A673 (cell line): ENCODE measurements around the gene NOS1AP. TPM values are rescaled to one million over a fixed set of nuclear protein-coding genes. Genes with fewer than 3 reads are reported as not detected.

Source experiments
- BruUV-seq: library from RNA; stranded (reverse); fragments of 400-500 nt; replicated peaks from 2 replicates; lab custom pipeline; 2021; lab: Mats Ljungman, UMichigan
- CTCF ChIA-PET: fragments of 300-600 bp; sonication (Branson Sonifier 250); formaldehyde crosslinking; loops from one replicate; lab custom pipeline; 2022; ENCODE audit warnings: antibody characterized with exemption; lab: Charles Lee
- POLR2A ChIA-PET: fragments of 300-600 bp; sonication (Branson Sonifier 250); formaldehyde crosslinking; loops from one replicate; lab custom pipeline; 2022; ENCODE audit warnings: antibody characterized with exemption; ENCODE audit not compliant: low non-redundant PET; lab: Charles Lee
- DNase-seq: peaks from one replicate; pipeline ENCODE4 v3.0.0-alpha.2; 2015; ENCODE audit warnings: low spot score
- H3K27ac ChIP-seq: fragments of 200-600 bp; sonication (generic); 2 replicates; pipeline ENCODE4 v1.5.1; 2016; ENCODE audit warnings: mixed run types, low read depth, mild to moderate bottlenecking, mixed read lengths, antibody characterized with exemption, low read length; ENCODE audit not compliant: poor library complexity, severe bottlenecking
- H3K27me3 ChIP-seq: fragments of 200-600 bp; sonication (generic); replicated peaks from 2 replicates; pipeline ENCODE4 v1.6.1; 2017; ENCODE audit warnings: mixed run types, low read depth, mild to moderate bottlenecking, mixed read lengths, antibody characterized with exemption, low read length; ENCODE audit not compliant: insufficient read depth, poor library complexity
- H3K36me3 ChIP-seq: fragments of 200-600 bp; sonication (generic); 2 replicates; pipeline ENCODE4 v1.6.1; 2016; ENCODE audit warnings: mixed run types, mild to moderate bottlenecking, mixed read lengths, antibody characterized with exemption, low read length; ENCODE audit not compliant: insufficient read depth, poor library complexity, severe bottlenecking
- H3K4me1 ChIP-seq: fragments of 200-600 bp; sonication (generic); 2 replicates; pipeline ENCODE4 v1.6.1; 2017; ENCODE audit warnings: mixed run types, mild to moderate bottlenecking, mixed read lengths, antibody characterized with exemption, low read length; ENCODE audit not compliant: insufficient read depth, poor library complexity, severe bottlenecking
- H3K4me3 ChIP-seq: fragments of 200-600 bp; sonication (generic); 2 replicates; pipeline ENCODE4 v1.5.1; 2016; ENCODE audit warnings: low read depth, mixed run types, mild to moderate bottlenecking, mixed read lengths, low read length; ENCODE audit not compliant: poor library complexity, severe bottlenecking
- H3K9me3 ChIP-seq: fragments of 200-600 bp; sonication (generic); 2 replicates; pipeline ENCODE4 v1.6.1; 2016; ENCODE audit warnings: mixed run types, low read depth, mild to moderate bottlenecking, mixed read lengths, antibody characterized with exemption, low read length; ENCODE audit not compliant: poor library complexity, severe bottlenecking
- EZH2 ChIP-seq: fragments of 200-600 bp; sonication (generic); IDR thresholded peaks from 2 replicates; pipeline ENCODE4 v1.6.1; 2017; ENCODE audit warnings: borderline replicate concordance, low read depth, mild to moderate bottlenecking, mixed read lengths, antibody characterized with exemption, low read length; ENCODE audit not compliant: poor library complexity, severe bottlenecking
- intact Hi-C: fragments of 100-400 bp; cut with micrococcal nuclease; formaldehyde crosslinking; loops from one replicate; pipeline ENCODE4 v1.10.0; 2022; ENCODE audit not compliant: unreplicated experiment
- total RNA-seq: library from RNA; stranded (reverse); gene quantifications from 2 replicates; pipeline ENCODE4 v1.2.3, GENCODE V29; 2021
- TF ChIP-seq, protein P1 (sequence below): fragments of 300-800, 200-600 bp; sonication (generic); conservative IDR thresholded peaks from 2 replicates; pipeline ENCODE4 v1.5.1; 2017; ENCODE audit warnings: low read depth, mild to moderate bottlenecking, antibody characterized with exemption, low read length, moderate library complexity, mixed read lengths

The NOS1AP gene
- total RNA-seq, 1 experiment from 2014 or later = 28.0 TPM

DNA sequence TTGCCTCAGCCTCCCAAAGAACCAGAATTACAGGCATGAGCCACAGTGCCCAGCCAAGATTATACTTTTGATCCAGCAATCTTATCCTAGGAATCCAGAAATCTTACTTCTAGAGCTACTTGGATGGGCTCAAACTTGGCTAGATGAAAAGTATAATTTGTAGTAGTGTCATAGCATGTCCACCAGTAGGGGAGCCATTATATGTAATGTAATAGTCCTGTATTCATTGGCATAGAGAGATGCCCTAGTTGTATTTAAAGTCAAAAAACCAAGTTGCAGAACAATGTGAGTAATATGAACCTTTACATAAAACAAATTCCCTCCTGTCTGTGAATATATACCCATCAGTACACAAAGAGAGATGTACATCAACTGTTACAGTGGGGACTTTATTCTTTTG, 83.9 kb downstream of the NOS1AP start:
- no TSS peak for BruUV-seq
- ChIA-PET CTCF (no interaction called here), POLR2A (interaction anchor here (0.6 kb wide), 1 partner anchor 8 kb away, joined by 6 read pairs; no protein-coding TSS in a partner anchor)
- DNase-seq = no peak
- no peak overlapping the region for H3K4me3 ChIP-seq
- no peaks in the 10 kb centered on the region for H3K36me3 ChIP-seq
- peaks cover 16% of the 10 kb centered on the region for H3K4me1 ChIP-seq
- no peaks in the 10 kb centered on the region for H3K27me3 ChIP-seq
- no peak overlapping the region for H3K27ac ChIP-seq
- intact Hi-C loops = no loop called here
- no peak for TF ChIP-seq EZH2
- TF ChIP-seq, protein P1, sequence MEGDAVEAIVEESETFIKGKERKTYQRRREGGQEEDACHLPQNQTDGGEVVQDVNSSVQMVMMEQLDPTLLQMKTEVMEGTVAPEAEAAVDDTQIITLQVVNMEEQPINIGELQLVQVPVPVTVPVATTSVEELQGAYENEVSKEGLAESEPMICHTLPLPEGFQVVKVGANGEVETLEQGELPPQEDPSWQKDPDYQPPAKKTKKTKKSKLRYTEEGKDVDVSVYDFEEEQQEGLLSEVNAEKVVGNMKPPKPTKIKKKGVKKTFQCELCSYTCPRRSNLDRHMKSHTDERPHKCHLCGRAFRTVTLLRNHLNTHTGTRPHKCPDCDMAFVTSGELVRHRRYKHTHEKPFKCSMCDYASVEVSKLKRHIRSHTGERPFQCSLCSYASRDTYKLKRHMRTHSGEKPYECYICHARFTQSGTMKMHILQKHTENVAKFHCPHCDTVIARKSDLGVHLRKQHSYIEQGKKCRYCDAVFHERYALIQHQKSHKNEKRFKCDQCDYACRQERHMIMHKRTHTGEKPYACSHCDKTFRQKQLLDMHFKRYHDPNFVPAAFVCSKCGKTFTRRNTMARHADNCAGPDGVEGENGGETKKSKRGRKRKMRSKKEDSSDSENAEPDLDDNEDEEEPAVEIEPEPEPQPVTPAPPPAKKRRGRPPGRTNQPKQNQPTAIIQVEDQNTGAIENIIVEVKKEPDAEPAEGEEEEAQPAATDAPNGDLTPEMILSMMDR = no peak
- H3K9me3 ChIP-seq = no peaks in the 10 kb centered on the region

GRCh38 chr1:162157469-162157868, 88.0 kb downstream of the NOS1AP start:
- CTCF ChIA-PET = no interaction called here
- DNase-seq = no peak
- POLR2A ChIA-PET = no interaction called here
- no peaks in the 10 kb centered on the region for H3K9me3 ChIP-seq
- no peak overlapping the region for H3K4me3 ChIP-seq
- H3K27ac ChIP-seq = no peak overlapping the region
- BruUV-seq = no TSS peak
- H3K36me3 ChIP-seq = no peaks in the 10 kb centered on the region
- intact Hi-C loops = no loop called here
- no peak for TF ChIP-seq EZH2
- TF ChIP-seq, protein P1 = no peak
- H3K4me1 ChIP-seq = peaks cover 28% of the 10 kb centered on the region
- no peaks in the 10 kb centered on the region for H3K27me3 ChIP-seq

DNA sequence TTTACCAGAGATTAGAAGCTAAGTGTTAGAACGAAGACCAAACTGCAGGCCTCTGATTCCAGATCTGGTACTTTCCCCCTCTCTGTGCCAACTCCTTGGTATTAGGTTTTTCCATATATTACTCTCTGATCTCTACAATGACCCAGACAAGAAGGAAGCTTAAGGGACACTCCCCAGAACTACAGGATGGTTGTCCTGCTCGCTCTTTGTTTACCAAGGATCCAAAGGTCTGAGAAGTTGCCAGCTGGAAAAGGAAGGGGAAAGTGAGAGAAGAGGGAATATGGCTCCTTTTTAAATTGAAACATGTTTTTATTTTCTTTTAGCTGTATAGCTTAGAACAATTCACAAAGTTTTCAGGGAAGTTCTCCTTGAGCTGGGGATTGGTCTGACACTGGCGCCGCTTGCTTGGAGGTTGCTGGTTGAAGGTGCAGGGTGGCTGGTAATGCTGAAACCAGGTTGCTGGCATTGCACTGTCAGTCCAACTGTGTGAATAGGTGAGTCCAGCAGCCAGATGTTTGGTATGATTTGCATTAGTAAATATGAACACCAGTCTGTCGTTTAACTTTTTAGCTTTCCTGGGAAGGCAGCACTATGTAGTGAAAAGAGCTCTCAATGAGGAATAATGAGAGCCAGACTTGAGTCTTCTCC, 89.3 kb downstream of the NOS1AP start:
- Histone ChIP-seq H3K4me3 (no peak overlapping the region), H3K9me3 (no peaks in the 10 kb centered on the region), H3K27ac (peak overlapping the region; percentile 14), H3K27me3 (no peaks in the 10 kb centered on the region), H3K36me3 (no peaks in the 10 kb centered on the region), H3K4me1 (peaks cover 36% of the 10 kb centered on the region)
- TF ChIP-seq, protein P1 = no peak
- TF ChIP-seq EZH2 = no peak
- ChIA-PET CTCF (no interaction called here), POLR2A (no interaction called here)
- no peak for DNase-seq
- intact Hi-C loops = no loop called here
- no TSS peak for BruUV-seq
